Hematopoietic multipotent progenitor cell treated with erythropoietin and hydrocortisone succinate and interleukin-3 and kit ligand, for 6 days (in vitro differentiated cells): Measurements from ENCODE around the gene ARHGAP18.

Experiments used
- DNase-seq: peaks from one replicate; pipeline ENCODE4 v3.0.0-alpha.2; 2015

The ARHGAP18 gene

DNA sequence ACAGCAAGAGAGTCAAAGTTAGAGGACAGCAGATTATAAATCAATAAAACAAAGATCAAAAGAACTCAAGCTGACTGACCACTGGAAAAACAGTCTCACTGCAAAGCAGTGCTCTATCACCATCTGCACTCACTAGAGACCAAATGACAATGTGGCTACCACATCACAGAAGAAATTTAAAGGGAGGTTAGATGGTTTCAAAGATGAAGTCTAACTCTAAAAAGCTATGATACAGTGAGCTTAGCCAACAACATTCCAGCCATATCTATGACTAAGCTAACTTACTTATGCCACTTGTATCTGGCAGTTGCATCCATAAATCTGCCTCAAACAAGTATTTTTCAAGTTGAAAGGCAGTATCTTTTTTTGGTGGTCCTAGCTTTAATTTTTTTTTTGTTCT lies 68.6 kb downstream of the ARHGAP18 start:
- no peak for DNase-seq

- peak; percentile 62 for DNase-seq
These were observed 71.3 kb downstream of the ARHGAP18 start for GRCh38 chr6:129638686-129639085.

DNA sequence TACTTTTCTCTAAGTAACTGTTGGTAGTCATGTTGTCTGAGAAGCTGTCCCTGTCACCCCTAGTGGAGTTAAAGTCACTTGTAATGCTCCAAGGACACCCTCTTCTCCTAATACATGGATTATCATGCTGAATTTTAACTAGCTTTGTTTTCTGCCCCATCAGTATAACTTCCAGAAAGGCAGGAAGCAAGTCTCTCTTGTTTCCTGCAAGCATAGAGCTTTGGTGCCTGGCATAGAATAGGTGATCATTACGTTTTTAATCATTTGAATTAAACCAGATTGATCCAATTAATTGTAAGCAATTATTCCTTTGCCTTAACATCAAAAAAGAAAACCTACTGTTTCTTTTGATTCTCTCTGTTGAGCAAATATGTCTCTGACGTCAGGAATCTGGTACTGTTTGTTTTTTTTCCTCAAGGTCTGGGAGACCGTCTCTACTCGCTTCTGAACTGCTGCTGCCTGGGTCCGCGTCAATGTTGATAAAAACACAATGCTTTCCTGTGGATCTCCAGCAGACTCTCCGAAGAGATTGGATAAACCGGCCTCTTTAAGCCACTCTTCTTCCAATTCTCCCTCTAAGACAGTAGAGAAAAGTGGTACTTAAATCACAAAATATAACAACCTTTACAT lies 71.8 kb downstream of the ARHGAP18 start:
- DNase-seq: no peak

- DNase-seq: no peak
These were observed 72.5 kb downstream of the ARHGAP18 start for GRCh38 chr6:129637340-129638054.

- no peak for DNase-seq
These were observed 74.4 kb downstream of the ARHGAP18 start for GRCh38 chr6:129635396-129636130.

- no peak for DNase-seq
These were observed 75.4 kb downstream of the ARHGAP18 start for GRCh38 chr6:129634411-129635230.

DNA sequence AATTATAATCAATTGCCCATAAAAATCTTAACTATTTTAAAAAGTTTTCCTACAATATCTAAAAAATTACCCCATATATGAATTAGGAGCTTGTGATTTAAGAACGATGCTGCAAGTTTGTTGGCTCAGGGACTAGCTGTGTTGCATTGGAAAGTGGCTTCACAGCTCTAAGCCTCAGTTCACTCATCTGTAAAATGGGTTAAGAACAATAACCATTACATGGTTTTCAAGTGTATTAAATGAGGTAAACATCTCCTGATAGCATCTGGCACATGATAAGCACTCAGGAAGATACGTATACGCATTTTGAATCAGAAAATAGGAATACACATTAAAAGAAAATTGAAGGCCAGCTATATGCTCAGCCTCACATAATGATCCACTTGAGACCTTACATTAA lies 76.4 kb downstream of the ARHGAP18 start:
- no peak for DNase-seq

- DNase-seq: no peak
These were observed 77.8 kb downstream of the ARHGAP18 start for GRCh38 chr6:129632172-129632613.

DNA sequence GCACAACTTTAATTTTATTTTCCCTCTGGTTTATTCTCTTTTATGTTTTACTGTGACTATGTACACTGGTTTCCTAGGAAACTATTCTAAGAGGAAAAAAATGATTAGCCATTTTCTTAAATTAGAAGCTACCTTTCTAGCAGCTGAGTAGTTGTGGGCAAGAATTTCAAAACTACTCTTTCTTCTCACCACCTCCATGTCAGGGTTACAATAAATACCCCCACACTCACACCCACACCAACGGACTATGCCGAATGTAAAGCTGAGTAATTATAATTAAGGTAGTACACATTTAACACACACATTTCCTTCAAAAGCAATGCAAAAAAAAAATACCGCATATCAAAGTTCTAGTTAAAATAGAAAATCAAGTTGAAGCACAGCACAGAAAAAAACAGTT lies 78.9 kb downstream of the ARHGAP18 start:
- DNase-seq: no peak

DNA sequence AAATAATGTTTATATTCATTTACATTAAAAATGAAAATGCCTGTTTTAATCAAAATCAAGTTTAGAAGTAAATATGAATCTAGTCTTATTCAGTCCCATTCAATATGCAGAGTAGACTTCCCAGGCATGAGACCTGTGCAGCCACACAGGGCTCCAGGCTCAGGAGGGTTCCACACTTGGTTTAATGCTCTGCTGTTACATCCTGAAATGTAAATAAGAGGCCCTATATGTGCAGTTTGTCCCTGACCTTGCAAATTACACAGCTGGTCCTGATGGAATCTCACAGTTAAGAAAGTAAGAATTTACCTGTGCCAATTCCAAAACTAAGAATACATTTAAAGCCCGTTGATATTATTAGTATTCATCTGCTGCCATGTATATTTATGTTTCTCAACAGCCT lies 79.4 kb downstream of the ARHGAP18 start:
- no peak for DNase-seq

- DNase-seq: no peak
These were observed 81.7 kb downstream of the ARHGAP18 start for GRCh38 chr6:129628101-129628815.

GRCh38 chr6:129624488-129624887 lies 85.5 kb downstream of the ARHGAP18 start:
- no peak for DNase-seq

DNA sequence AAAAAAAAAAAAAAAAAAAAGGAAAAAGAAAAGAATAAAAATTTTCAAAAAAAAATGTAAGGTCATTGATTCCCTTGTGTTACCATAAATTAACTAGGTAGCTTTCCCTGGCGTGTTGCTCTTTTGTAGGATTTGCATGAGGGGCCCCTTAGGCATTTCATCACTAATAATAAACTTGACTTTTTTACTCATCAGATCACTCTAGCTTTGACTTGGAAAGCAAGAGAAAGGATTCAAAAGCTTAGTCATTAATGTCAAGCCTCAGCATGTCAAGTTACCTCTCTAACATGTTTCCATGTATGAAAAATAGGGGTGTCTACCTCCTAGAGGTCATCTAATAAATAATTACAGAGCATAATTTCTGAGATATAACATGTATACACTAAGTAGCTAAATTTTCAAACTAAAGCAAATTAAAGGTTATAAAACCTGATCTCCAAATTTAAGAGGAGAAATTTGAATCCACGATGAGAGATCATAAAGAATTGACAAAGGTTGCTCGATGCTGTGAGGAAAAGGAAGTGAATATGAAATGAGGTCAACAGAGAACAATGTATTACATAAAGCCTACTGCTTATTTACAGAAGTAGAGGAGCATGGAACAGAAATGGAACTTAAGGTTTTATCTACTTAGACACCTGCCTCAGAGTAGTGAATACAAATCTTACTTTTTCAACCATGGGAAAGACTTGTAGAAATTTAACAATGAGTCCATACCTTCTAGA lies 86.8 kb downstream of the ARHGAP18 start:
- no peak for DNase-seq

DNA sequence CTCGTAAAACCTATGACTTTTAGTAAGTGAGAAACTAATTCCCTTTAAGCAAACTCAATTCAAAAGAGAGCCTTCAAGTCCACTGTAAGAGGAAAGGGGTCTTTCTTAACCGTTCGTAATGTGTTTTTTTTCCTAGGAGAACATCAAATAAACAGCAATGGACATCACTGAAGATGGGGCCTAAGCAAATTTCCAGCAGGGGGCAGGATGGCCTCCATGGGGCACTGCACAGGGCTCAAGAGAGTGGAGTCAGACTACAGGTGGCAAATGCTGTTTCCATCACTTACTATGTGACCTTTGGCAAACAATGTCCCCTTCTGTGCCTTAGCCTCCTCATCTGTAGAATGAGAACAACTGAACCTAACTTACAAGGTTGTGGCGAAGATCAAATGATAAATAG lies 88.7 kb downstream of the ARHGAP18 start:
- DNase-seq: peak; percentile 59

DNA sequence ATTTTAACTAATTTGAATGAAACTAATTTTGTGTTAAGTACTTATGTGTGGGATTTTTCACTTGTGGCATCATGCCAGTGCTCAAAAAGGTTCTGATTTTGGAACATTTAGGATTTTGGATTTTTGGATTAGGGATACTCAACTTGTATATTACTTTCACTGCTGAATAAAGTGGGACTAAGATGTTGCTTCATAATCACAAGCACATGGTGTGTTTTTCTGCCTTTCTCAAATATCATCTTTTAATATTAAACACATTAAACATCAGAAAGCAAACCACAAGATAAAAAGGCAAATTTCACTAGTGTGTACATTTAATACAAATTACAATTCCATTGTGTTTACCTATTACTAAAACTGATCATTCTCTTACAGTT lies 89.8 kb downstream of the ARHGAP18 start:
- DNase-seq: no peak

DNA sequence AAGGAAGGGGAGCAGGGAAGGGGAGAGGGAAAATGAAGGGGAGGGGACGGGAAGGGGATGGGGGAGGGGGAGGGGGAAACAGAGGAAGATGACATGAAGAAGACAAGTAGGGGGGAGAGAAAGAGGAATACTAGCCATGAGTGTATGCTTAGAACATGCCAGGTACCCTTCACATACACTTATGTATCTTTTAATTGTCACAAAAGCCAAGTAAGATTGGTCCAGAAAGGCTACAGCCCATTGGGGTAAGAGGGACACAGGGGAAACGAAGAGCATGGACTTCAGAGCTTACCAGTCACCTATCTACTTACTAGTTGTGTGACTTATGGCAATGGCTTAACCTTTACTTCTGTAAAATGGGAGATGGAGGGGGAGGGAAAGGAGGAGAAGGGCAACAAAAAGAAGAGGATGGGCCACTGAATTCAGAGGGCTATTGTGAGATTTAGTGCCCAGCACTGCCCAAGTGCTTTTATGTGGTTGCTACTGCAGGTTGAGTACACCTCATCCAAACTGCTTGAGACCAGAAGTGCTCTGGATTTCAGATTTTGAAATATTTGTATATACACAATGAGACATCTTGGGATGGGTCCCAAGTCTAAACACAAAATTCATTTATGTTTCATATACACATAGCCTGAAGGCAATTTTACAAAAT lies 90.3 kb downstream of the ARHGAP18 start:
- DNase-seq: no peak

DNA sequence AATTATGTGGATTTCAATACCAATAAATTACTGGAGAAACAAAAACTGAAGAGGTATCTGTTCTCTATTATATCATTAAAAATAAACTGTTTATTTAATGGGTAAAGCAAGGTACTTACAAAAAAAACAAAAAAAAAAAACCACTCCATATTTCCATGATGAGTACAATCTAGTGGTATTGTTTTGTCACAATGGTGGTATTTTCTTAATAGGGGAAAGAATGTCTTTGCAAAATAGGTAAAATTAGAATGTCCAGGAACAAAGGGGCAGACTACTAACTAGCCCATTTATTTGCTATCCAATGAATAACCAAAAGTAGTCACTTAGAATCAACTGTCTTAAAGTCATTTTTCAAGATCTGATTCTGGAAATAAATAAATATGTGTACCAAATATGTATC lies 92.0 kb downstream of the ARHGAP18 start:
- no peak for DNase-seq

- DNase-seq: no peak
These were observed 94.5 kb downstream of the ARHGAP18 start for GRCh38 chr6:129615496-129615895.

GRCh38 chr6:129615020-129615419 lies 95.0 kb downstream of the ARHGAP18 start:
- no peak for DNase-seq

GRCh38 chr6:129614464-129614863 lies 95.5 kb downstream of the ARHGAP18 start:
- DNase-seq: no peak

DNA sequence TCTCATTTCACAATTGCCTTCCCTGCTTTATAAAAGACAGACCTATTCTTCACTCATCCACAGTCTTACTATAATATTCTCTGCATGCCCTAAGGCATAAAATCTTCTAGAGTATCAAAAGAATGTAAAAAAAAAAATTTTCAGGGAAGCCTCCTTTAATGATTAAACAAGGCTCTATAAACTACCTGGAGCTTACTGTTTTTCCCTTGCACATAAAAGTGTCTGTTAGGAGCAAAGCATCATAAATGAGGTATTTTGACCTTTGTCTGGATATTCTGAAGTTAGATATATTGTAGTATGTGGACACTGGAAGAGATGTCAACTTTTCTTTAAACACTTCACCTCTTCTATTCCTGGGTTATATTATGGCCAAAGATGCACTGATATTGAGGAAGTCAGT lies 97.5 kb downstream of the ARHGAP18 start:
- DNase-seq: no peak
